GM19324 (cell line): ENCODE data around the gene CCT5.
A peak's percentile ranks its signal among the peaks of the same experiment; 100 is the strongest.
"Not testable (repeated sequence)": the region's sequence is repeated elsewhere in the genome, so short reads cannot be mapped to it uniquely, and the experiment has no call there.

Experiments
- ATAC-seq: cut with Tn5 transposase; IDR thresholded peaks from one replicate; pipeline ENCODE4 v1.9.1; 2021; ENCODE audit warnings: mild to moderate bottlenecking, moderate library complexity; ENCODE audit not compliant: unreplicated experiment, low FRiP score

CCT5 gene

DNA sequence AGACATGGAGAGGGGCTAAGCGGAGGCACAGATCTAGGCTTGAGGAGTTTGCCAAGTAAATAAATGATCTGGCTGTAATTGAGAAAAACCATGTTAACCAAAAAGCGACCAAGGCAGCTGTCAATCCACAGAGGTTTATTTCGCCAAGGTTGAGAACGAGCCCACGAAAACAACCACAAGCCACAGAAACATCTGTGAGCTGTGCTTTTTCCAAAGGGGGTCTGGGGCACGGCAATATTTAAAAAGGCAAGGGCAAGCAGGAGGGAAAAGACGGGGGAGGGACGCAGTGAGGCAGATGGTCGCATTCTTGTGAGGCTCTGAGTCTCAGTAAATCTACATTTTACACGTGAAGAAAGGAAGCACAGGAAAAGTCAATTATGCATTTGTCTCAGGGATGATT lies 25.4 kb downstream of the CCT5 start:
- ATAC-seq: no peak

- ATAC-seq: no peak
Measured at GRCh38 chr5:10275991-10276390, 25.9 kb downstream of the CCT5 start.

DNA sequence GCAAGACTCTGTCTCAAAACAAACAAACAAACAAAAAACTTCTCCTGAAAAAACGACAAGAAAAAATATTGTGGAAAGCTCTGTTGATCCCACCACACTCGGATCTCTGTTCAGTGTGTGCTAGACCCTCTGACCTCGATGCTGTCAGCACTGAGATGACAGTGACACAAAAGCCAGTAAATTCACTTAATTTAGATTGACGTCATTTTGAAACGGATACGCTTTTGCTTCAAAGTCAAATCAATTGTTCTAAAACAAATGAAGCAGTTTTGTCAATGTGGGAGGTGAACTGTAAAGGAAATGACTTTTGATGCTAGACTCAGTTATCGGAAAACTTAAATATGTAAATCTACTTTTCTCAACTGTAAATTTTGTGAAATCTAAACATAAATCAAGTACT lies 26.6 kb downstream of the CCT5 start:
- no peak for ATAC-seq

GRCh38 chr5:10277773-10278630 lies 27.9 kb downstream of the CCT5 start:
- ATAC-seq: no peak

DNA sequence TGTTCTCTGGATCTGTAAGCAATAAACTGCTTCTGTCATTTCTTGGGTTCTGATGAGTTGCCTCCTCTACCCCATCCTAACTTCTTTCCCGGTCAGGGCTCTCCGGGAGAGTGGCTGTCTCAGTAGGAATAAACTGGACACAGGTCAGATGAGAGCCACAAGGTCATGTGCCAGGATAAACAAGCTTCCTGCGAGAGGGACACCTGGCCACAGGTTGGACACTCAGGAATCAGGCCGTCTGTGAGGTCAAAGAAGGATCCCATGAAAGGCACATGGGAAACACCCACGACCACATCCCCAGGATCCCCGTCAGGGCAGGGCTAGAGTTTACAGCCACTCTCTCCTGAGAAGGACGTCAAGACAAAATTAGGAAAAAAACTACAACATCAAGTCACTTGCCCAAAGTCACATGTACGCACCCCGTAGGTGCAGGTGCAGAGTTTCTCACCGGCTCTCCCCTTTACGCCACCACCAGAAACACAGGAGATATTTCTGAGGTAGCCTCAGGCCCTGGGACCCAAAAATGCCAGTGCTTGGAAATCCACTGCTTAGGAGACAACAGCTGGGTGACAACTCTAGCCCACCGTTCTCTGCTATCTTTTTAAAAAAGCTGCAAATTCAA lies 28.7 kb downstream of the CCT5 start:
- ATAC-seq: no peak

DNA sequence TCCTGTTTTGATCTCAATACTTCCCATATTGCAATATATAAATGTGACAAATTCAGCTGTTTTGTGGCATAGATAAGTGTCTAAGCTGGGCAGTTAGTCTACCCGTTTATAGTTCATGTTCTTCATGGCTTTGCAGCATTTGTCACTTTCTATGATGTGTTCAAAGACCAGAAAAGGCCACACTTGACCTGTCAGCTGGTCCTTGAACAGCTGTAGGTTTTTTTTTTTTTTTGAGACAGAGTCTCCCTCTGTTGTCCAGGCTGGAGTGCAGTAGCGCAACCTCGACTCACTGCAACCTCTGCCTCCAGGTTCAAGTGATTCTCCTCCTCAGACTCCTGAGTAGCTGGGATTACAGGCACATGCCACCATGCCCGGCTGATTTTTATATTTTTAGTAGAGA lies 29.2 kb downstream of the CCT5 start:
- no peak for ATAC-seq

DNA sequence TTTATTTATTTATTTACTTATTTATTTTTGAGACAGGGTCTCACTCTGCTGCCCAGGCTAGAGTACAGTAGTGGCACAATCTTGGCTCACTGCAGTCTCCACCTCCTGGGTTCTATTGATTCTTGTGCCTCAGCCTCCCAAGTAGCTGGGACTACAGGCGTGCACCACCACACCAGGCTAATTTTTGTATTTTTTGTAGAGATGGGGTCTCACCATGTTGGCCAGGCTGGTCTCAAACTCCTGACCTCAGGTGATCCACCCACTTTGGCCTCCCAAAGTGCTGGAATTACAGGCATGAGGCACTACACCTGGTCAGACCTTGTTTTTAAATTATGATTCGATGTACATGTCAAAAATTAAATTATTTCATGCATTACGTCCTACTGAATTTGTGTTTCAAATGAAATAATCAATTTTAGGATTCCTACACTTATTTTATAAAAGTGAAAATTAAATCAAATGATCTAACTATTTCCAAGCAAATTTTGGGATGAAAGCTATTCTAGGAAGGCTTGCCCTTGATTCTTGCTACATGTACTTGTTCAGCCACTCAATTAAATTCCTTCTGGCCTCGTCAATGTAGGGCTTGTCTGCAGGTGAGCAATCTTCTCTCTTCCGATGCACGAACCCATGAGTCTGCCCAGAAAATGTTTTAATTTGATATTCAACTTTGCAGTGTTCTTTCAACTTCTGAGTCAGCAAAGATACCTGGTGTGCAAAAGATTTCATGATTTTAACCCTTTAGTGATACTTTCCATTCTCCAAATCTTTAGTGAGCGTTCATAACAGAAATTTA lies 30.0 kb downstream of the CCT5 start:
- ATAC-seq: no peak

- ATAC-seq: peak; percentile 94
Measured at GRCh38 chr5:10283927-10284635, 34.0 kb downstream of the CCT5 start.

- ATAC-seq: not testable (repeated sequence)
Measured at GRCh38 chr5:10285362-10285761, 35.3 kb downstream of the CCT5 start.

GRCh38 chr5:10286162-10286861 lies 36.2 kb downstream of the CCT5 start:
- no peak for ATAC-seq

DNA sequence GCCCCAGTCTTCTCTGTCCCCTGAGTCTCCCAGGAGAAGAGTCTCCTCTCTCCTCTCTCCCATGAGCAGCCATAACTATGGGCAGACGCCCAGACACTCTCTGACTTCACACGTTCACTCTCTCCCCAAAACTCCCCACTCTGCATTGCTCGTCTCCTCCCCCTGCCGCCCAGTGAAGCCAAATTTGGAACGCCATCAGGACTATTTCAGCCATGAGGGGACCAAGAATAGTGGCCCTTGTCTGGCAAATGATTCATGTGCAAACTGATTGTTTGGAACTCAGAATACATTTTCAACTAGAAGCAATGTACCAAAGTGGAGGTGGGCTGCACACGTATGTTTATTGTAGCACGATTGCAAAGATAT lies 36.8 kb downstream of the CCT5 start:
- ATAC-seq: no peak

- ATAC-seq: peak; percentile 46
Measured at GRCh38 chr5:10288592-10289219, 38.6 kb downstream of the CCT5 start.

DNA sequence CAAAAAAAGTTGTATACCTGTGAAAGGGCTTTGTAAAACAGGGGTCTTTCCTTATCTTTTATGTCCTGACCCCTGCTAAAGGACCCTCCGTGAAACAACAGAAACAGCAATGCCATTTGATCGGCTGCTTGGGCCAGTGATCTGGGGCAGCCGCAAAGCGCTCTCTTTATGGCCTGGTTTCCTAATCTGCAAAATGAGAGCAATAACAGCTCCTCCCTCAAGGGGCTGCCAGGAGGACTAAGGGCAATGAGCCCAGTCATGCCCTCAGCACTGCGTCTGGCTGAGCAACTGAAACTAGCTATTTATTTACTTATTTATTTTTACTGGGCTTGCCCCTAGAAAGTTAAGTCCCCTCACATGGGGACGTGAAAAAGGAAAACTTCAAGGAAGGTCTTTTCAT lies 39.3 kb downstream of the CCT5 start:
- ATAC-seq: no peak

- no peak for ATAC-seq
Measured at GRCh38 chr5:10289991-10290390, 39.9 kb downstream of the CCT5 start.

DNA sequence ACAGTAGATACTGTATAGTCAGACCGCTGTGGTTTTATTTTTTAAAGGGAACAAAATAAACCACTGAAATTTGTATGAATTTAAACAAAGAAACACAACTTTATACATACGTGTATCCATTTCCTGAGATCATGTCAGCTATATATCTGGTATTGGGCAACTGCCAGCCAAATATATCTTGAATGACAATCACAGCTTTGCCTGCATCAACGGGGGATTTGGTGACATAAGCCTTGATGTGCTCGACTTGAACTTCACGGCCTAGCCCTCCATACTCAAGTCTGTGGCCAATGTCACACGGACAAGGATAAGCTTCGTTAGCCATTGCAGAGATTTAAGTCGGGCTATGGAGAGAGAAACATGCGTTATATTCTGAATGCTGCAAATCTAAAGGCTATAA lies 40.4 kb downstream of the CCT5 start:
- no peak for ATAC-seq

GRCh38 chr5:10291692-10292339 lies 41.7 kb downstream of the CCT5 start:
- no peak for ATAC-seq

DNA sequence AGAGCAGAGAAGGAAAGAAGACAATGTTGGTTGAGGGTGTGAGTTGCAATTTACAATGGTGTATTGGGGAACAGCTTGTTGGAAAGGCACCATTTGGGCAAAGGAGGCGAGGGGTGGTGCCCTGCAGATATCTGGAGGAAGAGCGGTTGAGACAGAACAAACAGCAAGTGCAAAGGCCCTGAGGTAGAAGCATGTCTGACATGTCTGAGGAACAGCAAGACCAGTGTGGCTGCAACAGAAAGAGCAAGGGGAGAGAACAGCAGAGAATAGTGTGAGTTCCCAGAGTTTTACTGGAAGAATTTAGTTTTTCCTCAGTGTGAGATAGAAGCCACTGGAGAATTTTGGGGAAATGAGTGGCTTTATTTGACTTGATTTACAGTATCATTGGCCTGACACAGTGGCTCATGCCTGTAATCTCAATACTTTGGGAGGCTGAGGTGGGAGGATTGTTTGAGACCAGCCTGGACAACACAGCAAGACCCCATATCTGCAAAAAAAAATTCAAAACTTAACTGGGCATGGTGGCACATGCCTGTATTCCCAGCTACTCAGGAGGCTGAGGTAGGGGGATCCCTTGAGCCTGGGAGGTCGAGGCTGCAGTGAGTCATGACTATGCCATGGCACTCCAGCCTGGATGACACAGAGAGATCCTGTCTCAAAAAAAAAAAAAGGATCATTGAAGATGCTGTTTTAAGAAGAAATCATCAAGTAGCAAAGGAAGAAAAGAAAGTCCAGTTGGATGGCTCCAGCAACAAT lies 44.0 kb downstream of the CCT5 start:
- no peak for ATAC-seq

DNA sequence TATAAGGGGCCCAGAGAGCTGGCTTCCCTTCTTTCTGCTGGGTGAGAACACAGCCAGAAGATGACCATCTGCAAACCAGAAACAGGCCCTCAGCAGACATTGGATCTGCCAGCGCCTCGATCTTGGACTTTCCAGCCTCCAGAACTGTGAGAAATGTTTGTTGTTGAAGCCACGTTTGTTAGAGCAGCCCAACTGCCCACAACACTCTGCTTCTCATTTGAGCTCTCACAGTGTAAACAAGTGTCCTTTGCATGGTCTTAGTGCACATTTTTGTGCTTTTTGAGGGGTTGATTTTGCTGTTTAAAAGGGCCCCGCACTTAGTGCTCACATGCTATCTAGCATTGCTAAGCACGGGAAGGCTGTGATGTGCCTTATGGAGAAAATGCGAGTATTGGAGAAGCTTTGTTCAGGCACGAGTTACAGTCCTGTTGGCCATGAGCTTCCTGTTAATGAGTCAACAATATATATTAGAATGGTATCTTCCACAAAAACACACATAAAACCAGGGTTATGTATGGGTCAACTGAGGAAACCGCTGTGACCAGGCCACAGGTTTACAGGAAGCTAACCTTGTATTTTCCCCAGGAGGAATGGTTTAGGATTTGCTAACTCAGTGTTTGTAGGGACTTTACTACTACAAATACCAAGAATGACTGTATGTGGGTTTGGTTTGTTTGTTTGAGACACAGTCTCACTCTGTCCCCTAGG lies 45.7 kb downstream of the CCT5 start:
- no peak for ATAC-seq
